ENCODE data around the gene ACOT8. TPM values are rescaled to one million over a fixed set of nuclear protein-coding genes. Genes with fewer than 3 reads are reported as not detected.
A peak's percentile ranks its signal among the peaks of the same experiment; 100 is the strongest.
"Not testable (repeated sequence)": the region's sequence is repeated elsewhere in the genome, so short reads cannot be mapped to it uniquely, and the experiment has no call there.

The ACOT8 gene
- total RNA-seq, 1 donor from 2014 or later, result 23.7 TPM

GRCh38 chr20:45887346-45887715 lies 30.1 kb upstream of the ACOT8 start, which contains the start of gene SPATA25:
SPATA25 (minus strand) TSS chr20:45887622; CDS start chr20:45887590, 32 bp downstream.
- DNase-seq (ENCODE audit: low read depth, low spot score), result no peak

DNA sequence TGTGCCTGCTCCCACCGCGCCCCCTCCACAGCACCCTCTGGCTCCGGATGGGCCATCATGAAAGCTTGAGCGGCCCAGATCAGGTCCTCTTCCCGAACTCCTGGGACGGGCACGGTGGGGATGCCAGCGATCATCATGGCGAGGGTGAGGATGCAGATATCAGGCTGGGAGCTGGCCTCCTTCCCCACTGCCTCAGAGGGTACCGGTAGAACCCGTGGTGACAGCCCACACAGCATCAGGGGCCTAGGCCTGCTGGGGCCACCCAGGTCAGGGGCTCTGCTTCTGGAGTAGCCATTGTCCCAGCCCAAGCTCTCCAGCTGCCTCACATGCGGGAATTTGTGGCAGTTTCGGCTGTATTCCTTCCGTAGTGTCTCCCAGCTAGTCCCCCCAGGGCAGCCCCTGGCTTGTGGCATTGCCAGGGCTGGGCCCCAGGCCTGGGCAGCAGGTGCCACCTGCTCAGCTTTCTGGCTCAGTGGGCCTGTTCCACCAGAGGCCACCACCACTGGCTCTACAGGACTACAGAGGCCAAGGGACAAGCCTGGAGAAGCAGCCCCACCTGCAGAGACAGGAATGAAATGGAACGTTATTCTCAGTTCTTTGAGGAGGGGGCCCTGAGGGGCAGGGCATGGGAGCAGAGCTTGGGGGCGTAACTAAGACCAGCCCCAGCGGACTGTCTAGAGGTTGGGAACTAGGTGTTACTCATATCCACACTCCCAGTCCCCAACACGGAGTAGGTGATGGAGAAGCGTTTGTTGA lies 29.6 kb upstream of the ACOT8 start:
- DNase-seq (ENCODE audit: low read depth, low spot score), result no peak

- DNase-seq (ENCODE audit: low read depth, low spot score), result no peak
Measured at GRCh38 chr20:45883100-45883469, 25.9 kb upstream of the ACOT8 start.

GRCh38 chr20:45882469-45883099 lies 25.4 kb upstream of the ACOT8 start:
- no peak for DNase-seq (ENCODE audit: low read depth, low spot score)

DNA sequence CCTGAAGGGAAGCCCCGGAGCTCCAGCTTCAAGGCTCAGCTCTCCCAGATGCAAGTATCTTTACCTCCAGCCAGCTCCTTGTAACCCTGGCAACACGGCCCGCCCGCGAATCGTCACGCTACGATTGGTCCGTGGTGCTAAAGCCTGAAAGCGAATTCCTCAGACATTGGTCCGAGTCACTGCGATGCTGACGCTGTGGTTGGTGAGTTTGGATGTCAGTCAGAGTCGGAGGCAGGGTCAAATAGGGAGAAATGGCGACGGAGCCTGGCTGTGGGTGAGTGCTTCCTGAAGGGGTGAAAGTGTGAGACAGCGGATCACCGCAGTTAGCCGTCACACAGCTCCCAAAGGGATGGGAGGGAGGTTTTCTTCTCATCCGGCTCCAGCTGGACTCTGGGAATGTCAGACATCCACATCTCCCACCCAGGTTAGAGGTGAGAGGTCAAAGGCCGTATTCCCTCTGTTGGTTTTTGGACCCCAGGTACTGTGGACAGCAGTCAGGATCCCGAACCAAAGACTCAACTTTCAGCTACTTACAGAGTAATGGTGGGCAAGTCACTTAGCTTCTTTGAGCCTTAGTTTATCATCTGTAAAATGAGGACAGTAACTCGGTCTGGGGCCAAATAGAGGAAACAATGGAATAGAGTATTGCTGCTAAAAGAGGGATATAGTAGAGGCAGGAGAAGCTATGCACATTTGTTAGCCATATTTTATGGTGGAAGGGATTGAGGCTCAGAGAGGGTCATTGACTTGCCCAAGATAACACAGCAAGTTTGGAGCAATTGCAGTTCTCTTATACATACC lies 24.0 kb upstream of the ACOT8 start, which contains the start of gene ZSWIM1:
ZSWIM1 (plus strand) TSS at position 240 of the 801 bp plus-strand sequence. CDS start 1,366 bp downstream, outside the sequence.
- peak; percentile 96 for DNase-seq (ENCODE audit: low read depth, low spot score)

DNA sequence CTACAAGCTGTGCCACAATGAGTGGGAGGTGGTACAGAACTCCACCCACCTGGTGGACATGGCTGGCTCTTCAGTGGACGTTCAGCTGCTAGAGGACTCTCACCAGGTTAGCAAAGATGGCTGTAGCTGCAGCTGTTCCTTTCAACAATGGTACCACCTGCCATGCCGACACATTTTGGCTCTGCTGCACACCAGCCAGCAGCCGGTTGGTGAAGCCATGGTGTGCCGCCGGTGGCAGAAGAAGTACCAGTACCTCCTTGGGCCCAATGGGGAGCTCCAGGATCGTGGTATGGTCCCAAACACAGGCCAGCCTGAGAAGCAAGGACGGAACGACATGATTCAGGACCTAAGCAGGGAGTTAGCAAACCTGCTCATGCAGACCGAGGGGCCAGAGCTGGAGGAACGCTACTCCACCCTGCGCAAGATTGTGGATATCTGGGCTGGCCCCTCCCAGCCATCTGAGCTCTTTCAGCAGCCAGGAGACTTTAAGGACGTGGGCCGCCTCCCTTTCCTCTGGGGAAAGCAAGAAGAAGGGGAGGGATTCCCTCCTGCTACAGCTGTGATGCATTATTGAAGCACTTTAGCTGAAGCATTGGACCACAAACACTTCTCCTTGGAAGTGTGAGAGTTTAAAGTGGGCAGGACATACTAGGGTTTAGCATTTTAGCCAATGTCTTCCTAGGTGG lies 21.0 kb upstream of the ACOT8 start:
- no peak for DNase-seq (ENCODE audit: low read depth, low spot score)

DNA sequence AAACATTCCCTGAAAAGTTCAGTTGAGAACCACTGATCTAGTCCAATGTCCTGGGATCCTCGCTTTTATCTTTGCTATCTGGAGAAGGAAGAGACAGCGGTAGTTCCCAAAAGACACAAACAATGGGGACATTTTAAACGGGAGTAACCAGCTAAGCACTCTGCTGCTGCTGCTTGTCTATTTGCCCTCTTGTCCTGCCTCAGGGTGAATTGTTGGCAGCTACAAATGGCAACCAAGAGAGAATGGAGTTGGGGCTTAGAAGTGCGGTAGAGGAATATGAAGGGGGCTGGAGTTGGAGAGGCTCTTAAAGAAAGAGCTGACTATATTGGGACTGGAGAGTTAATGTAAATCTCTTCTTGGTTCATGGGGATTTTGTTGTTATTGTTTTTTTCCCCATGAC lies 17.4 kb upstream of the ACOT8 start:
- DNase-seq (ENCODE audit: low read depth, low spot score), result no peak

GRCh38 chr20:45874104-45874481 lies 16.9 kb upstream of the ACOT8 start:
- not testable (repeated sequence) for DNase-seq (ENCODE audit: low read depth, low spot score)

GRCh38 chr20:45873409-45874103 lies 16.4 kb upstream of the ACOT8 start:
- DNase-seq (ENCODE audit: low read depth, low spot score), result no peak

GRCh38 chr20:45872626-45873025 lies 15.4 kb upstream of the ACOT8 start:
- no peak for DNase-seq (ENCODE audit: low read depth, low spot score)

DNA sequence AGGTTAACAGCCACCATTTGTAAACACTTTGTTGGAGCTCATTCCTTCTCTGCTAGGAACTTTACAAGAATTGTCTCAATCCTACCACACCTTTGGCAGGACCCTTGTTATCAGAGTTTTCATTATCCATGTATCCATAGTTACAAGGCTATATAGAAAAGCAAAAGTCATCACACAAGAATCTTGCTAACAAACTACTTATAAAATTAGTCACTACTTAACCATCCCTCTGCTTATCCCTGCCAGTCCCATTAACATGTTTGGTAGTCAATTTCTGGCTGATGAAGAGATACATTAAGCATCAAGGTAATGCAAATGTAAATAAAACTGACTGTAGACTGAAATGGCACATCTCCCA lies 10.6 kb upstream of the ACOT8 start:
- no peak for DNase-seq (ENCODE audit: low read depth, low spot score)

GRCh38 chr20:45867136-45867818 lies 10.1 kb upstream of the ACOT8 start:
- no peak for DNase-seq (ENCODE audit: low read depth, low spot score)

DNA sequence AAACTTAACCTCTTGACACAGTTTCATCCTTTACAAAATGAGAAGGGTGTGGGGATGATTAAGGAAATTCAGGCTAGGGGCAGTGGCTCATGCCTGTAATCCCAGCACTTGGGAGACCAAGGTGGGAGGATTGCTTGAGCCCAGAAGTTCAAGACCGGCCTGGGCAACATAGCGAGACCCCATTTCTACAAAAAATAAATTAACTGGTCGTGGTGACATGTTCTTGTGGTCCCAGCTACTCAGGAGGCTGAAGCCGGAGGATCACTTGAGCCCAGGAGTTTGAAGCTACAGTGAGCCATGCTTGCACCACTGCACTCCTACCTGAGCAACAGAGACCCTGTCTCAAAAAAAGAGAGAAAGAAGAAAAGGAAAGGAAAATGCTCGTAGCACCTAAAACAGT lies 9.3 kb upstream of the ACOT8 start:
- no peak for DNase-seq (ENCODE audit: low read depth, low spot score)

- no peak for DNase-seq (ENCODE audit: low read depth, low spot score)
Measured at GRCh38 chr20:45863543-45864470, 6.6 kb upstream of the ACOT8 start.

DNA sequence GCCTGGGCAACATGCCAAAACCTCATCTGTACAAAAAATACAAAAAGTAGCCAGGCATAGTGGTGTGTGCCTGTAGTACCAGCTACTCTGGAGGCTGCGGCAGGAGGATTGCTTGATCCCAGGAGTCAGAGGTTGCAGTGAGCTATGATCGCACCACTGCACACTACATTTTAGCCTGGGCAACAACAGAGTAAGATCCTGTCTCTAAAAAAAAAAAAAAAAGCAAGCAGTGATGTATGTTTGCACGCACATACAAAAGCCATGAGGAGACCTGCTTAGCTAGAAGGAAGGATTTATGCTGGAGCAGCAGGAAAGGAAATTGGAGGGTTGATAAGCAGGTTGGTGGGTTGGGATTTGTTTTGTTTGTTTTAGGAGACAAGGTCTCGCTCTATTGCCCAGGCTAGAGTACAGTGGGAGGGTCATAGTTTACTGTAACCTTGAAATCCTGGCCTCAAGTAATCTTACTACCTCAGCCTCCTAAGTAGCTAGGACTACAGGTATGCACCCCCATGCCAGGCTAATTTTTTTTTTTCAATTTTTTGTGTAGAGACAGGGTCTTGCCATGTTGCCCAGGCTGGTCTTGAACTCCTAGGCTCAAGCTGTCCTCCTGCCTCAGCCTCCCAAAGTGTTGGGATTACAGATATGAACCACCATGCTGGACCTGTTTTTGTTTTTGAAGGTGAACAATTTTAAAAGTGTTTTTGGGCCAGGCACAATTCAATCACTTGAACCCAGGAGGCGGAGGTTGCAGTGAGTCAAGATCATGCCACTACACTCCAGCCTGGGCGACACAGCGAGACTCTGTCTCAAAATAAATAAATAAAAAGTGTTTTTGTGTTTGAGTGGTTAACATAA lies 4.3 kb upstream of the ACOT8 start:
- DNase-seq (ENCODE audit: low read depth, low spot score), result no peak

- DNase-seq (ENCODE audit: low read depth, low spot score), result no peak
Measured at GRCh38 chr20:45860560-45861220, 3.5 kb upstream of the ACOT8 start.

DNA sequence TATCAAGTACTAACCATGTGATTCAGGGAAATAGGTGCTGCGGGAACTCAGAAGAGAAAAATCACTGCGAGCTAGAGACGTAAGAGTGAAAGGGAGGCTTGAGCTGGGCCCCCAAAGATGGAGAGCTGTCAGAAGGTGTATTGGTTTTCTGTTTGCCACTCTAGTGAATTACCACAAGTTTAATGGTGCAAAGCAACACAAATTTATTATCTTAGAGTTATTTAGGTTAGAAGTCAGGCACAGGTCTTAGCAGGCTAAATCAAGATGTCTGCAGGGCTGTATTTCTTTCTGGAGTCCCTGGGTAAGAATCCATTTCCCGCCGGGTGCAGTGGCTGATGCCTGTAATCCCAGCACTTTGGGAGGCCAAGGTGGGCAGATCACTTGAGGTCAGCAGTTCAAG lies 2.7 kb upstream of the ACOT8 start:
- DNase-seq (ENCODE audit: low read depth, low spot score), result no peak

DNA sequence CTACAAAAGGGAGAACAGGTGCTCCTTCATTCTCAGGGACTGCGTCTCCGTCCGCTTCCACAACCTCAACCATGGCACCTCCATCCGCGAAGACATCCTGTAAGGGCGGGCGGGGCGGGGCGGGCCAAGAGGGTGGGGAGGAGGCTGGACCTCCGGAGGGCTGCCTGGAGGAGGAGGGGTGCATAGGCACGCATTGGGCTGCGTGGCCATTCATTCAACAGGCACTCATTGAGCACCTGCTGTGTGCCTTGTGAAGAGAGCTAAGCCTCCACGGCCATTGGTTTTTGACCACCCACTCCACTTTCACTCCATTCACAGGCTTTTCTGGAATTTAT lies 657 bp upstream of the ACOT8 start:
- no peak for DNase-seq (ENCODE audit: low read depth, low spot score)
